ENCODE data around the gene FGFR1OP2. TPM values are rescaled to one million over a fixed set of nuclear protein-coding genes. Genes with fewer than 3 reads are reported as not detected.

FGFR1OP2 gene
- total and polyA plus RNA-seq, 10 donors = 27.2 to 142 (median 70.1) TPM

DNA sequence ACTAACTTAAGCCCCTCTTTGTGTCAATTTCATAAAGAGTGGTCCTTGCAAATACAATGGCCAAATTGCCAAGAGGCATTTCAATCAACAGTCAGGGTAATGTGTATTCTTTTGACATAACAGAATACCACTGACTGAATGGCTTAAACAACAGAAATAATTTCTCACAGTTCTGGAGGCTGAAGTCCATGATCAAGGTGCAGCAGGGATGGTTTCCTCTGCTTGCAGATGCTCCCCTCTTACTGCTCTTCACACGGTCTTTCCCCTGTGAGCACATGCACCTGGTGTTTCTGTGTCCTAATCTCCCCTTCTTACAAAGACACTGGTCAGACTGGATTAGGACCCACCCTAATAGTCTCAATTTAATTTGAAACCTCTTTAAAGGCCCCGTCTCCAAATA lies 31.9 kb downstream of the FGFR1OP2 start:
- TF ChIP-seq, protein P1, sequence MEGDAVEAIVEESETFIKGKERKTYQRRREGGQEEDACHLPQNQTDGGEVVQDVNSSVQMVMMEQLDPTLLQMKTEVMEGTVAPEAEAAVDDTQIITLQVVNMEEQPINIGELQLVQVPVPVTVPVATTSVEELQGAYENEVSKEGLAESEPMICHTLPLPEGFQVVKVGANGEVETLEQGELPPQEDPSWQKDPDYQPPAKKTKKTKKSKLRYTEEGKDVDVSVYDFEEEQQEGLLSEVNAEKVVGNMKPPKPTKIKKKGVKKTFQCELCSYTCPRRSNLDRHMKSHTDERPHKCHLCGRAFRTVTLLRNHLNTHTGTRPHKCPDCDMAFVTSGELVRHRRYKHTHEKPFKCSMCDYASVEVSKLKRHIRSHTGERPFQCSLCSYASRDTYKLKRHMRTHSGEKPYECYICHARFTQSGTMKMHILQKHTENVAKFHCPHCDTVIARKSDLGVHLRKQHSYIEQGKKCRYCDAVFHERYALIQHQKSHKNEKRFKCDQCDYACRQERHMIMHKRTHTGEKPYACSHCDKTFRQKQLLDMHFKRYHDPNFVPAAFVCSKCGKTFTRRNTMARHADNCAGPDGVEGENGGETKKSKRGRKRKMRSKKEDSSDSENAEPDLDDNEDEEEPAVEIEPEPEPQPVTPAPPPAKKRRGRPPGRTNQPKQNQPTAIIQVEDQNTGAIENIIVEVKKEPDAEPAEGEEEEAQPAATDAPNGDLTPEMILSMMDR (IDR thresholded peaks at IDR 0.05 in 8 of 11, conservative IDR thresholded peaks at IDR 0.05 in 3 of 11) = no peak
- no peak for TF ChIP-seq POLR2AphosphoS5 (IDR thresholded peaks at IDR 0.05)
- no peak for TF ChIP-seq POLR2A (IDR thresholded peaks at IDR 0.05)
- Histone ChIP-seq H3K27me3 (replicated peaks in 1 of 7) (no peaks in the 10 kb centered on the region), H3K4me3 (no peak overlapping the region), H3K27ac (no peak overlapping the region), H3K4me1 (peaks cover 0 to 23% (median 6%) of the 10 kb centered on the region in 6 donors), H3K36me3 (peaks cover 0 to 86% (median 35%) of the 10 kb centered on the region in 6 donors), H3K9me3 (no peaks in the 10 kb centered on the region)
- intact Hi-C loops (cut with DNase I; ENCODE audit: low total_unique reads) = no loop called here
- 94 to 98% (median 95%) methylated on average over 2 of the region's 2 CpGs for WGBS, 5 donors
- DNase-seq = no peak

DNA sequence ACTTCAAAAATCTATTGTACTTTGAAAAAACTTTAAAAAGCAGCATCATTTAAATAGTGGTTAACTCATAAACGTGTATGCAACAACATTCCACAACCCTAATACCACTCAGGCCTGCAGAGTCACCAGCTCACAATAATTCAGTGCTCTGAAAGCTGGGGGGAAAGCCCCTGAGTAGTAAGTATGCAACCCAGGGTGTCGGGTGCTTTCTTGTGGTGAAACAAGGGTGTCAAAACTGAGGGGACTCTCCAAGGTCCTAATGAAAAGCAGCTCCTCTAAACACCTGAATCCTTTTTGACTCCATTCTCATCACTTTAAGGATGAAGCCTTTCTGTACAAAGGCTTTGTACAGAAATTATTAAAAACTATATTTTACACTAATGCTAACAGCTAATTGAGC lies 33.7 kb downstream of the FGFR1OP2 start:
- Histone ChIP-seq H3K27me3 (replicated peaks in 1 of 7) (no peaks in the 10 kb centered on the region), H3K4me1 (peaks cover 0 to 32% (median 8%) of the 10 kb centered on the region in 6 donors), H3K27ac (peak overlapping the region in 1 of 8 donors; percentile 2), H3K4me3 (no peak overlapping the region), H3K9me3 (no peaks in the 10 kb centered on the region), H3K36me3 (peaks cover 0 to 82% (median 35%) of the 10 kb centered on the region in 6 donors)
- DNase-seq = no peak
- 41 to 58% (median 52%) methylated on average over 2 of the region's 2 CpGs for WGBS, 5 donors
- intact Hi-C loops (cut with DNase I; ENCODE audit: low total_unique reads) = no loop called here
- TF ChIP-seq POLR2AphosphoS5 (IDR thresholded peaks at IDR 0.05) (no peak), POLR2A (IDR thresholded peaks at IDR 0.05) (no peak)
- TF ChIP-seq, protein P1 (IDR thresholded peaks at IDR 0.05 in 8 of 11, conservative IDR thresholded peaks at IDR 0.05 in 3 of 11) = no peak

DNA sequence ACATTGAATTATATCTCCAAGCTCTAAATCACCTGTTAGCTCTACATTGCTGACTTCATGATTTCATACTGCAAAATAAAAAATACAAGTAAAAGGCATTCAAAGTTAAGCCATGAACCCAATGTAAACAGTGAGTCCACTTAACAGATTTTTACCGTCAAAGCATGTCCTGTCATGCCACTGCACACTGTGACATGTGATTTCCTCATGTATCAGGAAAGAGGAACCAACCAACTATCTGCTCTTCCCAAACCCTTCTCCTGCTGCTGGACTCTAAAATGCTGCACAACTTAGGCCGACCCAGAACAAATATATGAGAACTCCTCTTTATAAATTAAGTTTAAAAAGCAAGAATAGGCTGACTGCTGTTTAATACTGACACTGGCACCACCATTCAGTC lies 38.4 kb downstream of the FGFR1OP2 start:
- intact Hi-C loops (cut with DNase I; ENCODE audit: low total_unique reads) = no loop called here
- DNase-seq = no peak
- Histone ChIP-seq H3K36me3 (peaks cover 0 to 90% (median 27%) of the 10 kb centered on the region in 6 donors), H3K4me3 (no peak overlapping the region), H3K27ac (peak overlapping the region in 3 of 8 donors; percentile 2 to 22 (median 16)), H3K27me3 (replicated peaks in 1 of 7) (no peaks in the 10 kb centered on the region), H3K9me3 (no peaks in the 10 kb centered on the region), H3K4me1 (peaks cover 0 to 21% (median 3%) of the 10 kb centered on the region in 6 donors)
- TF ChIP-seq POLR2A (IDR thresholded peaks at IDR 0.05) (no peak), POLR2AphosphoS5 (IDR thresholded peaks at IDR 0.05) (no peak)
- TF ChIP-seq, protein P1 (IDR thresholded peaks at IDR 0.05 in 8 of 11, conservative IDR thresholded peaks at IDR 0.05 in 3 of 11) = no peak
- WGBS, 5 donors = 59 to 76% (median 72%) methylated on average over 2 of the region's 2 CpGs

DNA sequence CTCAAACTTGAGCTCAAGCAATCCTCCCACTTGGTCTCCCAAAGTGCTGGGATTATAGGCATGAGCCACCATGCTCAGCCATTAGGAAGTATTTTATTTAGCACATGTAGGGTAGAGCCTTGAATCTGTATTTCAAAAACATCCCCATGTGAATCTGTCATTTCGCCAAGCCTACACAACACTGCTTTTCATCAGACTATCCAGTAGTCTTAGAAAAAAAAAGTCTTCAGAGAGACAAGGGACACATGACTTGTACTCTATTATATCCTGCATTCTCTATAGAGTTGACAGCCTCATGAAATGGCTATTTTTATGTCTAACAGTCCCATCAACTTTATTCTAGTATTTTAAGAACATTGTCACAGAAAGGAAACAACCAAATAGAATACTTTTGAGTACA lies 40.5 kb downstream of the FGFR1OP2 start:
- Histone ChIP-seq H3K36me3 (peaks cover 0 to 94% (median 34%) of the 10 kb centered on the region in 6 donors), H3K27me3 (replicated peaks in 1 of 7) (no peaks in the 10 kb centered on the region), H3K4me1 (peaks cover 0 to 11% (median 0%) of the 10 kb centered on the region in 6 donors), H3K27ac (no peak overlapping the region), H3K4me3 (no peak overlapping the region), H3K9me3 (no peaks in the 10 kb centered on the region)
- 89 to 100% (median 95%) methylated on average over 1 of the region's 1 CpG for WGBS, 5 donors
- intact Hi-C loops (cut with DNase I; ENCODE audit: low total_unique reads) = no loop called here
- DNase-seq = no peak
- TF ChIP-seq POLR2A (IDR thresholded peaks at IDR 0.05) (no peak), POLR2AphosphoS5 (IDR thresholded peaks at IDR 0.05) (no peak)
- TF ChIP-seq, protein P1 (IDR thresholded peaks at IDR 0.05 in 8 of 11, conservative IDR thresholded peaks at IDR 0.05 in 3 of 11) = no peak

All from spleen (tissue), 11 donors.